HG03439 (cell line): Measurements from ENCODE around the gene TRIM66.

Experiments used
- ATAC-seq: cut with Tn5 transposase; IDR thresholded peaks from one replicate; pipeline ENCODE4 v1.9.1; 2021; ENCODE audit warnings: mild to moderate bottlenecking, moderate library complexity; ENCODE audit not compliant: unreplicated experiment

The TRIM66 gene

DNA sequence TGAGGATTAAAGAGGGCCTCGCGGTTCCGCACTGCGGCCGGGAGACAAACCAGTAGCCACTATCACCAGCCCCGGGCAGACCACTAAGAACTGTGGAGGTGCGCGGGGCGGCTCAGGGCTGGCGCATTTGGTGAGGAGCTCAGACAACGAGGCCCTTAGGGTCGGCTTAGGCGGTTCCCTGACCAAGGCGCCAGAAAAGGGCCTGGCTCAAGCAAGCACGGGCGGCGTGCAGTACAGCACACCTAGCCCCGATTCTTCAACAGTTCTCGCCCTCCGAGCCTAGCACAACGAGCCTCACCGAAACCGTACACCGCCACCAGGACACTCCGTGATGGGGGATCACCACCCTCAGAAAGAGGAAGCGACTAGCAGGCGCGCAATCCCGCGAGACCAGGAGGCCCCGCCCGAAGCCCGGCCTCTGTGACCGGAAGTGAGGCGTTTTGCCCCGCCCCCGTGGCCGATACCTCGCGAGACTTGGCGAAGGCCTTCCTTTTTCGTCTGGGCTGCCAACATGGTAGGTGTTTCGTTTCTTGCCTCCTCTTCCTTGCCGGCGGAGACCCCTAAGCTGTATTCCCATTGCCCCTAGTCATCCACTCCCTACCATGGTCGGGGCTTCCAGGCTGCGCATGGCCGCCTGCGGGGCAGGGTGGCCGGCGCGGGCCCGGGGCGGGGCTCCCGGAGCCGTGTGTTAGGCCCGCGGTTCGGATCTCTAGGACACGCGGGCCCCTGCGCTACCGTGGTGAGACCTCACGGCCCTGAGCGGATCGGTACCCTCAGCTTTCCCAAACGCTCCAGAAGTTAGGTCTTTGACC lies at the start of gene TRIM66, which contains the start of gene RPL27A:
Gene TRIM66, minus strand, starts transcription at position 363 of the 812 bp plus-strand sequence. CDS start 10,391 bp downstream, outside the sequence.
Gene RPL27A, plus strand, starts transcription at position 490 of the 812 bp plus-strand sequence. Its CDS starts 22 bp downstream, at position 512.
- peak; percentile 97 for ATAC-seq

- ATAC-seq = no peak
Measured at GRCh38 chr11:8731647-8732323, 49.3 kb upstream of the TRIM66 start.

- ATAC-seq = no peak
Measured at GRCh38 chr11:8730697-8731020, 48.2 kb upstream of the TRIM66 start.

GRCh38 chr11:8729837-8730696 lies 47.6 kb upstream of the TRIM66 start:
- no peak for ATAC-seq

DNA sequence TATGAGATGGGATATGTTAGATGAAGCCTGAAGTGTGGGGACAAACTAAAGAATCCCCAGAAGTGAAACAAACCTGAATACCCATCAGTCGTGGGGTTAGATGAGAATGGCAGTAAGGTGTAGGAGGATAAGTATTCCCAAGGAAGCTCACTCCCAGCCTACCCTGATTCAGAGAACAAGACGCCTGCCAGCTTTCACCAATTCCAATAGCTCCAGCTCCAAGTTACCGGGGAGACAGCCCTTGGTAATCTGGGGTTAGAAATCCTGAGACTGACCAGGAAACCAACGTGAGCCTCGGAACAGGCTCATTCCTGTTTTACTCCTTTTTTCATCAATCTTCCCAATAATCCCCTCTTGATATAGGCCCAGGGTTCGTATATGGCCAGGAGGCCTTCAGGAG lies 46.6 kb upstream of the TRIM66 start:
- ATAC-seq = no peak

DNA sequence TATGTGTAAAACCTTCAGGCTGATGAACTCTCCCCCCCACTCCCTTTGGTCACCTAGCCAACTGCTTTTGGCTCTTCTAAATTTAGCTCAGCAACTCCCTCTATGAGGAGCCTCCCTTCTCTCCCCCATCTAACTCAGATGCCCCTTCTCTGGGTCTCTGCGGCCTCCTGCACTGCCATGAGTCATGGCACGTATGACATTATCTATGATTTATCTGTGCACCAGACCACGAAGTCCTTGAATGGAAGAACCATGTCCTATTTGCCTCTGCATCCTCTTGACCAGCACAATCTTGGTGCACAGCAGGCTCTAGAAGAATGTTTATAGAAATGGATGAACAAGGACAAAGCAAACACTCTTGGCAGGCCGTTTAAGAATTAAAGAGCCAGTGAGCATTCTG lies 46.1 kb upstream of the TRIM66 start:
- ATAC-seq = no peak

DNA sequence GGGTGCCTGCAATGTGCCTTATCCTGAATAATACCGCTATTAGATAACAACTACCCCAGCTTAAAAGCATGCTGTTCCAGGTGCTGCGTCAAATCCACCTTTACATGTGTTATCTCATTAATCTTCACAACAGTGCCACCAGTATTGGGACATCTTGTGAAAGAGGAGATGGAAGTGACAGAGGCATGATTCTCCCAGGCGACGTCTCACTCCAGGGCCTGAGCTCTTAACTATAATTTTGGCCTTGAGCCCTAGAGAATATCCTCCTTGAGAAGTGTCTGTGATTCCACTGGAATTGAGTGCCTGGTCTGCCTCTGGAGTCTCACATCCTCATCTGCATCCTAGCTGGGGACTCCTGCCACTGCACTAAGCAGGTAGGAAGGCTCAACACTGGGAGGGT lies 43.9 kb upstream of the TRIM66 start:
- no peak for ATAC-seq

DNA sequence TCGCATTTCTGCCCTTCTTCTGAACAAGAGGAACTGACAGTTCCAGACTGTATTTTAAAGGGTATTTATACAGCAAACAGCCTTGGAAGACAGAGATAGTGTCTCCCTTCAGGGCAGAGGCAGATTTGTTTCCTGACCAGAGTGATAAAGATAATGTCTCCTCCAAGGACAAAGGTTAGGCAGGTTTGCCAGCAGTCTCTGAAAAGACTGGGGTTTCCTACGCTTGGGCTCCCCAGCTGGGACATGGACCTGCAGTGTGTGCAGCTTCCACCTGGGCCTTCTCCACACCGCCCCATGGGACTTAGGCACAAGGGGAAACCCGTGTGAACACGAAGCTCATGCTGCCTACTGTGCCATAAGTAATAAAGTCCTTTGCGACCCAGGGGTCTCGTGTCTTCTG lies 42.2 kb upstream of the TRIM66 start:
- no peak for ATAC-seq

DNA sequence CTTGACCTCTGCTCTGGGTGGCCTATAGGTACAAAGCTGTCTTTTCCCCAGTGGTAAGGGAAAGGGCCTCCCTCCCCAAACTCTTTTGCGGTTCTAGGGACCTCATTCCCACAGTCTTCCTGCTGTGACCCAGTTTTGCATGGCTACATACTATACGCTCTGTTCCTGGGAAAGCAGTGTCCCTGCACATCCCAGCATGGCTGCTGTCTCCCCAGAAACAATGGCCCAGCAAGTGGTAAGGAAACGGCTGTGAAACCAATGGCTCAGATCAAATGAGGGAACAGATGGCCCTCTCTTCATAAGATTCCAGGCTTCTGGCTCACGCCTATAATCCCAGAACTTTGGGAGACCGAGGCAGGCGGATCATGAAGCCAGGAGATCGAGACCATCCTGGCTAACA lies 41.2 kb upstream of the TRIM66 start:
- ATAC-seq = no peak

DNA sequence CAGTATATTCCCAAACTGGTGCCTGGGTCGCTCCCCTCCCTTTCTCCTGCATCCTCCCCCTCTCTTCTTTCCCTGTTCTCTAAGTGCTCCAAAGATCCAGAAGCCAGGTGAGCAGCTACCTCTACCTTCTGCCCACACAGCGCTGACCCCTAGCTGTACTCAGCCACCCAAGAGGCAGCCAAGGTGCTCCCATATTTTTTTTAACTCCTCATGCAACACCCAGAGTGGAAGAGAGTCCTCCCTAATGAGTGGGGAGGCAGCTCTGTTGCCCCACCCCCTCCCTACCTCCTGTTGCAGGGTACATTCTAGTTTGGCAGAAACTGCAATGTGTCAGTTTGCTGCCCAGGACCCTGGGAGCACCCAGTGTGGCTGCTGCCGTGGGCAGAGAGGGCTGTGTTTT lies 40.3 kb upstream of the TRIM66 start:
- ATAC-seq = no peak

- no peak for ATAC-seq
Measured at GRCh38 chr11:8721609-8722500, 39.4 kb upstream of the TRIM66 start.

DNA sequence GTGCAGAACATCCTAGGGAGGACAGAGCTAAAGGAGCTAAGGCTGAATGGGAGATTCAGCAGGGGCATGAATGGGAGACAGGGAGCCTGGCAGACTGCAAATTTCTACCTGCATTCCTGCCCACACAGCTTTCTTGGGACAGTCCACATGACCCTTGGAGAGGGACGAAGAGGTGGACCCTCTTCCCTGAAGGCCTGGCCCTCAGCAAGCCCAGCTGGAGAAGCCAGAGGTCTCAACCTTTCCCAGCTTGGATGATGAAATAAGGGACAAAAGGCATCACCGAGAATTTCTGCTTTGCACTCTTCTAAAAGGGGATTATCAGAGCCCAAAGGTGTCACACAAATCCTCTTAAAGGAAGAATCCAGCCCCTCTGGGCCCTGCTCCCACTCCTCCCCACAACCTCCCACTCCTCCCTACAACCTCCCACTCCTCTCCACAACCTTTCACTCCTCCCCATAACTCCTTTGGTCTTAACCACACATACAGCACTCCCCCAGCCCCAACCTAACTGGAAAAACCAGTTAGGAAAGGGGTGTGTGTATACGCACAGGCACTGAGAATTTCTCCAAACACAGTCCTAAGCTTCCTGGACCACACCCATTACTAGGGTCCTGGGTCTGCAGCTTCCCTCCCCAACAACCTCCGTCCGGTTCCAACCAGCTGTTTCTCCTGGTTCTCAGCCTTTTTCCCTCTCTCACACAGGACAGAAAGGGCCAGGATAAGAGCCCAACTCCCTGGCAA lies 38.6 kb upstream of the TRIM66 start:
- ATAC-seq = no peak

GRCh38 chr11:8720352-8720751 lies 37.9 kb upstream of the TRIM66 start:
- no peak for ATAC-seq

GRCh38 chr11:8719721-8720120 lies 37.3 kb upstream of the TRIM66 start:
- ATAC-seq = no peak

GRCh38 chr11:8719211-8719649 lies 36.8 kb upstream of the TRIM66 start:
- ATAC-seq = no peak

GRCh38 chr11:8717876-8718753 lies 35.6 kb upstream of the TRIM66 start:
- ATAC-seq = no peak

- no peak for ATAC-seq
Measured at GRCh38 chr11:8717544-8717875, 35.0 kb upstream of the TRIM66 start.

- ATAC-seq = no peak
Measured at GRCh38 chr11:8715501-8715900, 33.0 kb upstream of the TRIM66 start.
